T follicular helper cell (primary cell): ENCODE results near the gene SUSD6.

ENCODE experiments used
- DNase-seq: peaks from one replicate; pipeline ENCODE4 v3.0.0-alpha.2; 2020; ENCODE audit warnings: low read depth

The SUSD6 gene

DNA sequence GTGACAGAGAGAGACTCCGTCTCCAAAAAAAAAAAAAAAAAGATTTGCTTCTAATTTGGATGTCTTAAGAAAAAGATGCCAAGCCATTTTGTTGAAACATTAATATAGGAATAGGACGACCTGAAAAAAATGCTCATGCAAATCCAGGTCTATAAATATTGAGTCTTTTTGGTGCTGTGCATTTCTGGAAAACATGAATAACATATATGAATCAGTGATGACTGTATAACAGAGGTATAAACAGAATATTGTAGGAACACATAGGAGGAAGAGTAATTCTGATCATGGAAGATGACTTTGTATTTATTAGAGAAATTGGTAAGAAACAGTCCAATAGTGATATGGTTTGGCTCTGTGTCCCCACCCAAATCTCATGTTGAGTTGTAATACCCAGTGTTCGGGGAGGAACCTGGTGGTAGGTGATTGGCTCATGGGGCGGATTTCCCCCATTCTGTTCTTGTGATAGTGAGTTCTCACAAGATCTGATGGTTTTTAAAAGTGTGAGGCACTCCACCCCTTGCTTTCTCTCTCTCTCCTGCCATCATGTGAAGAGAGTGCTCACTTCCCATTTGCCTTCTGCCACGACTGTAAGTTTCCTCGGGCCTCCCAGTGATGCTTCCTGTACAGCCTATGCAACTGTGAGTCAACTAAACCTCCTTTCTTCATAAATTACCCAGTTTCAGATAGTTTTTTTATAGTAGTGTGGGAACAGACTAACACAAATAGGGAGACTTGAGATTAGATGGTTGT, 152.5 kb downstream of the SUSD6 start:
- no peak for DNase-seq
